HEK293T (cell line): ENCODE measurements around the gene SLC2A6.

Source experiments
- CTCF ChIA-PET: fragments of 350-600 bp; formaldehyde crosslinking; extraction: SDS; loops from one replicate; lab custom pipeline; 2021; ENCODE audit warnings: antibody characterized with exemption, inconsistent platforms; lab: Yijun Ruan, JAX
- POLR2A ChIA-PET: fragments of 350-600 bp; formaldehyde crosslinking; extraction: SDS; loops from one replicate; lab custom pipeline; 2020; ENCODE audit warnings: antibody characterized with exemption, inconsistent platforms; lab: Yijun Ruan, JAX
- DNase-seq: peaks from one replicate; pipeline ENCODE4 v3.0.0; 2012; ENCODE audit warnings: mixed read lengths; ENCODE audit errors: extremely low spot score
- ARNT ChIP-seq: fragments of 450-650 bp; IDR thresholded peaks from 2 replicates; pipeline ENCODE4 v1.6.1; 2017; ENCODE audit warnings: mild to moderate bottlenecking
- BHLHE40 ChIP-seq: fragments of 450-650 bp; IDR thresholded peaks from 2 replicates; pipeline ENCODE4 v1.6.1; 2016; ENCODE audit warnings: mild to moderate bottlenecking, moderate library complexity, borderline replicate concordance
- CTBP1 ChIP-seq: fragments of 450-650 bp; IDR thresholded peaks from 2 replicates; pipeline ENCODE4 v1.6.1; 2016; ENCODE audit warnings: borderline replicate concordance
- ELF4 ChIP-seq: fragments of 450-650 bp; IDR thresholded peaks from 2 replicates; pipeline ENCODE4 v1.6.1; 2017; ENCODE audit warnings: antibody characterized with exemption
- FOXA1 ChIP-seq: fragments of 450-650 bp; IDR thresholded peaks from 2 replicates; pipeline ENCODE4 v1.6.1; 2016; ENCODE audit warnings: mild to moderate bottlenecking
- FOXK2 ChIP-seq: fragments of 450-650 bp; IDR thresholded peaks from 2 replicates; pipeline ENCODE4 v1.6.1; 2016; ENCODE audit warnings: mild to moderate bottlenecking
- FOXM1 ChIP-seq: fragments of 450-650 bp; IDR thresholded peaks from 2 replicates; pipeline ENCODE4 v1.6.1; 2017; ENCODE audit warnings: mild to moderate bottlenecking, borderline replicate concordance
- HDGF ChIP-seq: fragments of 450-650 bp; IDR thresholded peaks from 2 replicates; pipeline ENCODE4 v1.6.1; 2017; ENCODE audit warnings: antibody characterized with exemption, borderline replicate concordance
- L3MBTL2 ChIP-seq: fragments of 450-650 bp; conservative IDR thresholded peaks from 2 replicates; pipeline ENCODE4 v1.6.1; 2016; ENCODE audit warnings: mild to moderate bottlenecking
- LEF1 ChIP-seq: fragments of 450-650 bp; IDR thresholded peaks from 2 replicates; pipeline ENCODE4 v1.6.1; 2017; ENCODE audit warnings: mild to moderate bottlenecking, borderline replicate concordance
- NFRKB ChIP-seq: fragments of 450-650 bp; IDR thresholded peaks from 2 replicates; pipeline ENCODE4 v1.6.1; 2016; ENCODE audit warnings: mild to moderate bottlenecking, moderate library complexity
- PKNOX1 ChIP-seq: fragments of 450-650 bp; IDR thresholded peaks from 2 replicates; pipeline ENCODE4 v1.6.1; 2016
- SP1 ChIP-seq: fragments of 450-650 bp; IDR thresholded peaks from 2 replicates; pipeline ENCODE4 v1.6.1; 2017
- SUZ12 ChIP-seq: fragments of 450-650 bp; IDR thresholded peaks from 2 replicates; pipeline ENCODE4 v1.6.1; 2016; ENCODE audit warnings: mild to moderate bottlenecking
- TARDBP ChIP-seq: fragments of 450-650 bp; IDR thresholded peaks from 2 replicates; pipeline ENCODE4 v1.6.1; 2016
- ZNF384 ChIP-seq: fragments of 450-650 bp; IDR thresholded peaks from 2 replicates; pipeline ENCODE4 v1.6.1; 2016

Gene SLC2A6

GRCh38 chr9:133457233-133457632 is 21.7 kb downstream of the SLC2A6 start:
- TF ChIP-seq ZNF384: no peak
- TF ChIP-seq L3MBTL2: no peak
- TF ChIP-seq SUZ12: no peak
- TF ChIP-seq PKNOX1: no peak
- TF ChIP-seq TARDBP: no peak
- TF ChIP-seq HDGF: no peak
- no peak for TF ChIP-seq LEF1
- no peak for TF ChIP-seq FOXM1
- no peak for TF ChIP-seq SP1
- TF ChIP-seq FOXK2: no peak
- no peak for TF ChIP-seq NFRKB
- TF ChIP-seq CTBP1: no peak
- no peak for TF ChIP-seq BHLHE40
- ChIA-PET POLR2A (no interaction called here), CTCF (interaction anchor here (0.7 kb wide), 1 partner anchor 80 kb away, joined by 3 read pairs; no protein-coding TSS in a partner anchor)
- DNase-seq: no peak

- TF ChIP-seq SUZ12 (no peak), FOXA1 (no peak), HDGF (no peak), TARDBP (no peak), FOXK2 (no peak), PKNOX1 (no peak), ELF4 (no peak), SP1 (no peak), NFRKB (no peak), BHLHE40 (no peak), FOXM1 (no peak), ZNF384 (no peak), L3MBTL2 (no peak), LEF1 (no peak), ARNT (no peak), CTBP1 (no peak)
- POLR2A ChIA-PET: no interaction called here
- CTCF ChIA-PET: no interaction called here
- no peak for DNase-seq
Observed at GRCh38 chr9:133456409-133456808, 22.5 kb downstream of the SLC2A6 start.

GRCh38 chr9:133455936-133456335 is 23.0 kb downstream of the SLC2A6 start:
- no peak for DNase-seq
- TF ChIP-seq FOXM1: no peak
- no peak for TF ChIP-seq HDGF
- no peak for TF ChIP-seq BHLHE40
- no peak for TF ChIP-seq FOXK2
- no peak for TF ChIP-seq NFRKB
- TF ChIP-seq SP1: no peak
- TF ChIP-seq ARNT: no peak
- no peak for TF ChIP-seq CTBP1
- no peak for TF ChIP-seq SUZ12
- TF ChIP-seq FOXA1: no peak
- TF ChIP-seq ZNF384: no peak
- TF ChIP-seq PKNOX1: no peak
- TF ChIP-seq L3MBTL2: no peak
- TF ChIP-seq TARDBP: no peak
- TF ChIP-seq LEF1: no peak
- POLR2A ChIA-PET: no interaction called here
- CTCF ChIA-PET: no interaction called here

GRCh38 chr9:133454943-133455673 is 23.8 kb downstream of the SLC2A6 start:
- TF ChIP-seq HDGF: no peak
- TF ChIP-seq FOXA1: no peak
- no peak for TF ChIP-seq CTBP1
- ChIA-PET POLR2A (no interaction called here), CTCF (no interaction called here)
- no peak for DNase-seq

DNA sequence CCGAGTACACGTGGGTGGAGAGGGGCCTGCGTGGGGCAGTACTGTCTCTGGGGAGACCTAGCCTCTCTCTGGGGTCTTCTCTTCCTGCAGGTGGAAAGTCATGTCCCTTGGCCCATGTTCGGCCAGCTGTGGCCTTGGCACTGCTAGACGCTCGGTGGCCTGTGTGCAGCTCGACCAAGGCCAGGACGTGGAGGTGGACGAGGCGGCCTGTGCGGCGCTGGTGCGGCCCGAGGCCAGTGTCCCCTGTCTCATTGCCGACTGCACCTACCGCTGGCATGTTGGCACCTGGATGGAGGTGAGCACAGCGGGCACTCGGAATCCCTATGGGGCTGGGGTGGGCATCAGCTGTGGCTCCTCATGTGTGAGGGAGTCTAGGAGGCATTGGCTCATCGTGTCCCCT is 24.6 kb downstream of the SLC2A6 start:
- CTCF ChIA-PET: no interaction called here
- TF ChIP-seq FOXM1 (no peak), BHLHE40 (no peak), ZNF384 (no peak), FOXA1 (no peak), SUZ12 (no peak), SP1 (no peak), ARNT (no peak), HDGF (no peak), TARDBP (no peak), FOXK2 (no peak), CTBP1 (no peak), ELF4 (no peak), PKNOX1 (no peak), LEF1 (no peak), NFRKB (no peak), L3MBTL2 (no peak)
- DNase-seq: no peak
- POLR2A ChIA-PET: no interaction called here

- POLR2A ChIA-PET: no interaction called here
- TF ChIP-seq FOXK2: no peak
- no peak for TF ChIP-seq NFRKB
- no peak for TF ChIP-seq BHLHE40
- no peak for TF ChIP-seq CTBP1
- TF ChIP-seq SUZ12: no peak
- no peak for TF ChIP-seq FOXA1
- no peak for TF ChIP-seq PKNOX1
- no peak for TF ChIP-seq SP1
- TF ChIP-seq ARNT: no peak
- TF ChIP-seq FOXM1: no peak
- TF ChIP-seq HDGF: no peak
- TF ChIP-seq LEF1: no peak
- TF ChIP-seq ZNF384: no peak
- no peak for TF ChIP-seq ELF4
- no peak for TF ChIP-seq L3MBTL2
- no peak for DNase-seq
- CTCF ChIA-PET: no interaction called here
Observed at GRCh38 chr9:133453651-133454050, 25.2 kb downstream of the SLC2A6 start.
